CD4-positive, alpha-beta T cell treated with Interleukin-12 subunit alpha and Interleukin-12 subunit beta, for 1 hour (primary cell): ENCODE measurements around the gene SLC12A1.
"Not testable (repeated sequence)": the region's sequence is repeated elsewhere in the genome, so short reads cannot be mapped to it uniquely, and the experiment has no call there.

Experiments used
- DNase-seq: peaks from one replicate; pipeline ENCODE4 v3.0.0-alpha.2; 2020

The SLC12A1 gene

GRCh38 chr15:48315041-48315440, 108.9 kb downstream of the SLC12A1 start:
- DNase-seq: no peak

- no peak for DNase-seq
Measured at GRCh38 chr15:48317221-48317620, 111.1 kb downstream of the SLC12A1 start.

GRCh38 chr15:48318131-48318530, 112.0 kb downstream of the SLC12A1 start:
- DNase-seq: no peak

GRCh38 chr15:48323294-48323693, 117.2 kb downstream of the SLC12A1 start:
- DNase-seq: no peak

GRCh38 chr15:48324949-48325348, 118.8 kb downstream of the SLC12A1 start:
- DNase-seq: no peak

- DNase-seq: no peak
Measured at GRCh38 chr15:48325400-48325799, 119.3 kb downstream of the SLC12A1 start.

- not testable (repeated sequence) for DNase-seq
Measured at GRCh38 chr15:48326180-48326579, 120.1 kb downstream of the SLC12A1 start.

GRCh38 chr15:48330105-48330785, 124.1 kb downstream of the SLC12A1 start:
- DNase-seq: no peak

GRCh38 chr15:48330855-48331795, 125.0 kb downstream of the SLC12A1 start, which contains the start of gene DUT:
Gene DUT (plus strand): TSS chr15:48331429. CDS start chr15:48331516, 87 bp downstream.
- peak; percentile 82 for DNase-seq

- DNase-seq: peak; percentile 77
Measured at GRCh38 chr15:48331796-48332641, 125.9 kb downstream of the SLC12A1 start.

GRCh38 chr15:48332642-48333034, 126.5 kb downstream of the SLC12A1 start:
- no peak for DNase-seq

- DNase-seq: no peak
Measured at GRCh38 chr15:48333540-48333939, 127.4 kb downstream of the SLC12A1 start.

- DNase-seq: no peak
Measured at GRCh38 chr15:48334260-48334659, 128.2 kb downstream of the SLC12A1 start.

- DNase-seq: peak; percentile 16
Measured at GRCh38 chr15:48336940-48337339, 130.8 kb downstream of the SLC12A1 start.

- DNase-seq: no peak
Measured at GRCh38 chr15:48337607-48338006, 131.5 kb downstream of the SLC12A1 start.

GRCh38 chr15:48340111-48340510, 134.0 kb downstream of the SLC12A1 start:
- peak; percentile 2 for DNase-seq

GRCh38 chr15:48343865-48344264, 137.8 kb downstream of the SLC12A1 start:
- no peak for DNase-seq

- no peak for DNase-seq
Measured at GRCh38 chr15:48345516-48345915, 139.4 kb downstream of the SLC12A1 start.

- DNase-seq: peak; percentile 63
Measured at GRCh38 chr15:48352474-48353072, 146.5 kb downstream of the SLC12A1 start.
